ENCODE measurements around the gene PTGES3L. TPM values are rescaled to one million over a fixed set of nuclear protein-coding genes. Genes with fewer than 3 reads are reported as not detected.

PTGES3L gene
- total RNA-seq, 2 donors from 2014 or later, result 3.4 to 3.9 TPM

GRCh38 chr17:42950044-42950783 is 29.7 kb downstream of the PTGES3L start:
- WGBS, result 92% methylated on average over 13 of the region's 13 CpGs
- Histone ChIP-seq H3K4me1 (replicated peaks) (peaks cover 8% of the 10 kb centered on the region), H3K27me3 (replicated peaks; ENCODE audit: insufficient read depth) (no peaks in the 10 kb centered on the region), H3K4me3 (no peak overlapping the region), H3K27ac (no peak overlapping the region), H3K9me3 (no peaks in the 10 kb centered on the region), H3K36me3 (peaks cover 0 to 7% of the 10 kb centered on the region in 2 donors)
- no peak for DNase-seq (ENCODE audit: low spot score)
- TF ChIP-seq POLR2AphosphoS5 (IDR thresholded peaks at IDR 0.05) (no peak), CTCF (IDR thresholded peaks at IDR 0.05) (no peak), POLR2A (IDR thresholded peaks at IDR 0.05) (no peak)
- intact Hi-C loops (cut with DNase I), result no loop called here

DNA sequence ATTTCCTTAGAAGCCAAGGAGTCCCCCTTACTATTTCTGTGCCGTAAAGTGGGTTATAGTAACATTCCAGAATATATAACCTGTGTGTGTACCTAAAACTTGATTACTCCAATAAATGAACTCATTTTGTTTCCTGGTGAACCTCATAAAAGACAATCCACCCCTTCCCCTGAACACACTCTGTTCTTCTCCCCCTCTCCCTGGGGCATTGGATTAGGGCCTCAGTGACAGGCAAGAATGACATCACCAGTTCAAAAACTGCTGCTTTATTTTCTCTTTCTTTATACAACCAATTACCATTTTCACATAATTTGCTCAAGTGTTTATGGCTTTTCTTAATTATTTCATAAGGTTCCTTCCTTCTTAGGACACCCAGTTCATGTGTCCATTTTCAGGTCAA is 33.1 kb downstream of the PTGES3L start:
- no peaks in the 10 kb centered on the region for H3K9me3 ChIP-seq
- no peak overlapping the region for H3K4me3 ChIP-seq
- TF ChIP-seq POLR2A (IDR thresholded peaks at IDR 0.05) (no peak), POLR2AphosphoS5 (IDR thresholded peaks at IDR 0.05) (peak; percentile 40)
- peak overlapping the region; percentile 50 to 63 for H3K27ac ChIP-seq
- WGBS, result 45% methylated on average over 1 of the region's 1 CpG
- no peaks in the 10 kb centered on the region for H3K27me3 ChIP-seq (replicated peaks; ENCODE audit: insufficient read depth)
- no peak for DNase-seq (ENCODE audit: low spot score)
- intact Hi-C loops (cut with DNase I), result no loop called here
- H3K36me3 ChIP-seq, result no peaks in the 10 kb centered on the region
- peaks cover 13% of the 10 kb centered on the region for H3K4me1 ChIP-seq (replicated peaks)

DNA sequence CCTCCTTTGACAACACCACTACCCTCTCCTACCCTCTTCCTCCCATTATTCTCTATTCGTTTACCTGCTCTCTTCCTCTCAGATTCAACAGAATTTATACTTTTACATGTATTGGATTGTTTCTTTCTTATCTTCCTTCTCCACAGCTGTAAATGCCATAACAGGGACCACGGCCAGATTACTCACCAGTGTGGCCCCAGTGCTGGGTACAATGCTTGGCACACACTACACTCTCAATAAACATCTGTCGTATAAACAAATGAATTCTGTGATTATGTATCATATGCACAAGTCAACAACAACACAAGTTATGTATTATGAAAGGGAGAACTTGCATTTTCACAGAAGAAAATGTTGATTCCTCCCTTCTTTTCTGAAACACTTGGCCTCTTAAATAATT is 35.7 kb downstream of the PTGES3L start:
- Histone ChIP-seq H3K36me3 (no peaks in the 10 kb centered on the region), H3K27ac (no peak overlapping the region), H3K4me1 (replicated peaks) (peaks cover 13% of the 10 kb centered on the region), H3K4me3 (no peak overlapping the region), H3K27me3 (replicated peaks; ENCODE audit: insufficient read depth) (no peaks in the 10 kb centered on the region), H3K9me3 (no peaks in the 10 kb centered on the region)
- no peak for DNase-seq (ENCODE audit: low spot score)
- intact Hi-C loops (cut with DNase I), result no loop called here
- TF ChIP-seq POLR2AphosphoS5 (IDR thresholded peaks at IDR 0.05) (no peak), CTCF (IDR thresholded peaks at IDR 0.05) (no peak), POLR2A (IDR thresholded peaks at IDR 0.05) (no peak)
- WGBS, result 34% methylated on average over 3 of the region's 3 CpGs

DNA sequence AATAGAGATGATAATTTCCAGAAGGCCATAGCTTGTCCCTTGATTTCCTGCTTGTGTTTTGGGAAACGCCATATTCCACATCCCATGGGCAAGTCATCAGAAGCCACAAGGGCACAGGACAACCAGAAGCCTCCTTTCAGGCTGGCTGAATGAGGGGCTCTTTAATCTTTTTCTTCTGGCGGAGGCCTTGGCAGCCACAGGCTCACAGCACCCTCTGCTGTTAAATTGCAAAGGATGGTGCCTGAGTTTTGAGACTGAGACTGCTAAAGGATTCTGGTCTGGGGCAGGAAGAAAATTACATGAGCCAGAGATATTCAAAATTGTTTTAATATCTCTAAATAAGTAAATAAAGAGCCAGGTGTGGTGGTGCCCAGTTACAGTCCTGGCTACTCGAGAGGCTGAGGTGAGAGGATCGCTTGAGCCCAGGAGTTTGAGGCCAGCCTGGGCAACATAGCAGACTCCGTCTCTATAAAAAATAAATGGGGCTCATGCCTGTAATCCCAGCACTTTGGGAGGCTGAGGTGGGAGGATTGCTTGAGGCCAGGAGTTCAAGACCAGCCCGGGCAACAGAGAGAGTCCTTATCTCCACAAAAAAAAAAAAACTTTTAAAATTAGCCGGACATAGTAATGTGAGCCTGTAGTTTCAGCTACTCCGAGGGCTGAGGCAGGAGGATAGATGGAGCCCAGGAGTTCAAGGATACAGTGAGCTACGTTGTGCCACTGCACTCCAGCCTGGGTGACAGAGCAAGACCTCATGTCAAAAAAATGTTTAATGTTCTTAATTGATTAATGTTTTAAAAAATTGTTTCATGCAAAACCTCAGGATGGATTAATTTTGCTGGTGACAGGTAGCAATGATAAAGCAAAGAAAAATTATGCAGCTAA is 41.9 kb downstream of the PTGES3L start:
- intact Hi-C loops (cut with DNase I), result loop anchor here (2.0 kb wide), 1 partner anchor 95 kb away; no protein-coding TSS in a partner anchor
- Histone ChIP-seq H3K4me3 (no peak overlapping the region), H3K27ac (no peak overlapping the region), H3K4me1 (replicated peaks) (no peaks in the 10 kb centered on the region), H3K36me3 (no peaks in the 10 kb centered on the region), H3K27me3 (replicated peaks; ENCODE audit: insufficient read depth) (no peaks in the 10 kb centered on the region), H3K9me3 (no peaks in the 10 kb centered on the region)
- WGBS, result 38% methylated on average over 9 of the region's 9 CpGs
- TF ChIP-seq CTCF (IDR thresholded peaks at IDR 0.05), result peak in 3 of 4 experiments; percentile 54 to 71 (median 68)
- no peak for TF ChIP-seq POLR2A (IDR thresholded peaks at IDR 0.05)
- no peak for DNase-seq (ENCODE audit: low spot score)

DNA sequence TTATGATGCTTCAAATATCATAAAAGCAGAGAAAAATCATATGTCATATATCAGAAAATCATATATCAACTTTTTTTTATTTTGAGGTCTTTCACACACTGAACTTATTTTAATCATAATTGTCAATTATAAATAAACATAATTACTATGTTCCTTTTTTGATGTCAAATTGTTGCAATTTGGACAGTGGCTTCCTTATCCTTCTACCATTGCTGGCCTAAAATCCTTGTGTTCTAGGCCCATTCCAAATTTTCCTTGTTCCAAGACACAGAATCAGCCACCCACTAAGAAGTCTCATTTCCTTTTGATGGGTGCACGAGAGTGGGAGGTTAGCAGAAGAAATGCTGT is 50.4 kb downstream of the PTGES3L start:
- Histone ChIP-seq H3K4me3 (no peak overlapping the region), H3K27ac (no peak overlapping the region), H3K36me3 (no peaks in the 10 kb centered on the region), H3K27me3 (replicated peaks; ENCODE audit: insufficient read depth) (no peaks in the 10 kb centered on the region), H3K9me3 (no peaks in the 10 kb centered on the region), H3K4me1 (replicated peaks) (no peaks in the 10 kb centered on the region)
- 87% methylated on average over 1 of the region's 1 CpG for WGBS
- no peak for DNase-seq (ENCODE audit: low spot score)
- intact Hi-C loops (cut with DNase I), result no loop called here
- TF ChIP-seq POLR2A (IDR thresholded peaks at IDR 0.05) (no peak), CTCF (IDR thresholded peaks at IDR 0.05) (peak in 1 of 4 experiments; percentile 4), POLR2AphosphoS5 (IDR thresholded peaks at IDR 0.05) (no peak)
